Nephron (organoid): Measurements from ENCODE around the gene PAX8.

ENCODE experiments used
- H3K27ac Mint-ChIP-seq, 3 experiments: 2 replicates each; pipeline ENCODE4 v1.8.0; 2020; ENCODE audit warnings: mixed read lengths in 3 of 3, mild to moderate bottlenecking in 2 of 3, moderate library complexity in 1 of 3
- H3K27me3 Mint-ChIP-seq: 2 replicates; pipeline ENCODE4 v1.8.0; 2021; ENCODE audit warnings: low read depth, mild to moderate bottlenecking, moderate library complexity, mixed read lengths
- H3K36me3 Mint-ChIP-seq: 2 replicates; pipeline ENCODE4 v1.8.0; 2020; ENCODE audit warnings: low read depth, mixed read lengths
- H3K4me1 Mint-ChIP-seq: 2 replicates; pipeline ENCODE4 v1.8.0; 2020; ENCODE audit warnings: mixed read lengths
- H3K4me3 Mint-ChIP-seq, 3 experiments: 2 replicates each; pipeline ENCODE4 v1.8.0; 2020; ENCODE audit warnings: mild to moderate bottlenecking in 3 of 3, mixed read lengths in 3 of 3, moderate library complexity in 2 of 3
- H3K9me3 Mint-ChIP-seq: 2 replicates; pipeline ENCODE4 v1.8.0; 2020; ENCODE audit warnings: mixed read lengths
- CTCF ChIP-seq, 3 experiments: fragments of 200-600 bp; sonication (generic); IDR thresholded peaks; one replicate each; pipeline ENCODE4 v1.5.0; 2021; ENCODE audit warnings: antibody characterized with exemption in 3 of 3; ENCODE audit not compliant: unreplicated experiment in 3 of 3

The PAX8 gene

GRCh38 chr2:113173542-113174375 is 105.0 kb downstream of the PAX8 start, which contains the start of gene PSD4:
PSD4 (plus strand) TSS chr2:113173971; CDS start chr2:113182457, 8,486 bp downstream.
- H3K36me3 Mint-ChIP-seq: no peaks in the 10 kb centered on the region
- peaks cover 5% of the 10 kb centered on the region for H3K4me1 Mint-ChIP-seq
- no peak for TF ChIP-seq CTCF (IDR thresholded peaks at IDR 0.05; ENCODE audit: unreplicated experiment in 3 of 3)
- H3K4me3 Mint-ChIP-seq: no peak within 1 kb of the TSS
- H3K9me3 Mint-ChIP-seq: no peaks in the 10 kb centered on the region
- peaks cover 13% of the 10 kb centered on the region for H3K27me3 Mint-ChIP-seq
- no peak within 1 kb of the TSS for H3K27ac Mint-ChIP-seq

GRCh38 chr2:113172721-113173541 is 105.8 kb downstream of the PAX8 start:
- no peak overlapping the region for H3K4me3 Mint-ChIP-seq
- no peak overlapping the region for H3K27ac Mint-ChIP-seq
- no peaks in the 10 kb centered on the region for H3K9me3 Mint-ChIP-seq
- no peaks in the 10 kb centered on the region for H3K36me3 Mint-ChIP-seq
- H3K27me3 Mint-ChIP-seq: peaks cover 9% of the 10 kb centered on the region
- peaks cover 5% of the 10 kb centered on the region for H3K4me1 Mint-ChIP-seq
- TF ChIP-seq CTCF (IDR thresholded peaks at IDR 0.05; ENCODE audit: unreplicated experiment in 3 of 3): no peak

GRCh38 chr2:113171334-113172075 is 107.2 kb downstream of the PAX8 start:
- no peak overlapping the region for H3K4me3 Mint-ChIP-seq
- TF ChIP-seq CTCF (IDR thresholded peaks at IDR 0.05; ENCODE audit: unreplicated experiment in 3 of 3): no peak
- no peaks in the 10 kb centered on the region for H3K36me3 Mint-ChIP-seq
- H3K9me3 Mint-ChIP-seq: no peaks in the 10 kb centered on the region
- peaks cover 9% of the 10 kb centered on the region for H3K27me3 Mint-ChIP-seq
- peaks cover 5% of the 10 kb centered on the region for H3K4me1 Mint-ChIP-seq
- H3K27ac Mint-ChIP-seq: no peak overlapping the region

- no peaks in the 10 kb centered on the region for H3K9me3 Mint-ChIP-seq
- H3K4me1 Mint-ChIP-seq: no peaks in the 10 kb centered on the region
- H3K27me3 Mint-ChIP-seq: peaks cover 13% of the 10 kb centered on the region
- no peak for TF ChIP-seq CTCF (IDR thresholded peaks at IDR 0.05; ENCODE audit: unreplicated experiment in 3 of 3)
- H3K27ac Mint-ChIP-seq: no peak overlapping the region
- H3K36me3 Mint-ChIP-seq: no peaks in the 10 kb centered on the region
- H3K4me3 Mint-ChIP-seq: no peak overlapping the region
Observed at GRCh38 chr2:113169586-113169985, 109.1 kb downstream of the PAX8 start.

- no peak for TF ChIP-seq CTCF (IDR thresholded peaks at IDR 0.05; ENCODE audit: unreplicated experiment in 3 of 3)
- H3K4me1 Mint-ChIP-seq: no peaks in the 10 kb centered on the region
- H3K4me3 Mint-ChIP-seq: no peak overlapping the region
- H3K27ac Mint-ChIP-seq: no peak overlapping the region
- peaks cover 18% of the 10 kb centered on the region for H3K27me3 Mint-ChIP-seq
- H3K9me3 Mint-ChIP-seq: no peaks in the 10 kb centered on the region
- H3K36me3 Mint-ChIP-seq: no peaks in the 10 kb centered on the region
Observed at GRCh38 chr2:113169002-113169530, 109.7 kb downstream of the PAX8 start.
